GM12864 (cell line): ENCODE measurements around the gene HSF2.
A peak's percentile ranks its signal among the peaks of the same experiment; 100 is the strongest.

ENCODE experiments used
- DNase-seq: peaks from one replicate; pipeline ENCODE4 v3.0.0-alpha.2; 2011; ENCODE audit warnings: low read depth
- H3K4me3 ChIP-seq: 2 replicates; pipeline ENCODE4 v1.5.1; 2011; ENCODE audit warnings: mild to moderate bottlenecking, low read depth, low read length, control low read depth
- CTCF ChIP-seq: IDR thresholded peaks from 2 replicates; pipeline ENCODE4 v1.5.1; 2011; ENCODE audit warnings: low read depth, mild to moderate bottlenecking, moderate library complexity, low read length, control low read depth, inconsistent platforms; ENCODE audit errors: missing control alignments

The HSF2 gene

GRCh38 chr6:122381494-122382265, 17.8 kb upstream of the HSF2 start:
- H3K4me3 ChIP-seq, result no peak overlapping the region
- peak; percentile 68 for TF ChIP-seq CTCF
- no peak for DNase-seq

GRCh38 chr6:122385857-122386612, 13.4 kb upstream of the HSF2 start:
- no peak overlapping the region for H3K4me3 ChIP-seq
- DNase-seq, result no peak
- TF ChIP-seq CTCF, result no peak

- no peak overlapping the region for H3K4me3 ChIP-seq
- no peak for TF ChIP-seq CTCF
- DNase-seq, result no peak
These were observed 10.5 kb upstream of the HSF2 start for GRCh38 chr6:122388945-122389344.

- no peak for TF ChIP-seq CTCF
- DNase-seq, result no peak
- no peak overlapping the region for H3K4me3 ChIP-seq
These were observed 9.6 kb upstream of the HSF2 start for GRCh38 chr6:122389704-122390372.

GRCh38 chr6:122392564-122393350, 6.7 kb upstream of the HSF2 start:
- no peak overlapping the region for H3K4me3 ChIP-seq
- DNase-seq, result no peak
- TF ChIP-seq CTCF, result no peak

- H3K4me3 ChIP-seq, result no peak overlapping the region
- no peak for TF ChIP-seq CTCF
- no peak for DNase-seq
These were observed 6.0 kb upstream of the HSF2 start for GRCh38 chr6:122393351-122393896.
